ENCODE results near the gene NCOA3. TPM values are rescaled to one million over a fixed set of nuclear protein-coding genes. Genes with fewer than 3 reads are reported as not detected.
A peak's percentile ranks its signal among the peaks of the same experiment; 100 is the strongest.

Gene NCOA3
- total RNA-seq, 1 experiment from 2014 or later, result 23.3 TPM

DNA sequence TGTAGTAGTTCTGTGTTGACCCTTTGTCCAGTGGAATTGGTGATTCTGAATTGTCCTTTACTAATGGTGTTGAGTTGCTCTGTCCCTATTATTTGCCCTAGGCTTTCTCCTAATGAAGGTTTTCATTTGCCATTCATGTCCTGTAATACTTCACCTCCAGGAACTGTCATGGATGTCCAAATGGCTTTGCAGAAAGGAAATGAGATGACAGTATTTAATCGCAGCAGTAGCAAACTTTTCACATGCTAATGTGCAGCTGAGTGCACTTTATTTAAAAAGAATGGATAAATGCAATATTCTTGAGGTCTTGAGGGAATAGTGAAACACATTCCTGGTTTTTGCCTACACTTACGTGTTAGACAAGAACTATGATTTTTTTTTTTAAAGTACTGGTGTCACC is 152.2 kb downstream of the NCOA3 start:
- H3K9me3 ChIP-seq (ENCODE audit: control insufficient read depth, low read depth, low read length), result no peaks in the 10 kb centered on the region
- no peak overlapping the region for H3K9ac ChIP-seq (ENCODE audit: extremely low read depth, insufficient read length, low read length)

More for the DNA sequence above, 152.2 kb downstream of the NCOA3 start:
- Histone ChIP-seq H2AK5ac (ENCODE audit: insufficient read length, low read length) (no peak overlapping the region), H3K4me2 (ENCODE audit: insufficient read depth, insufficient read length, low read length) (no peak overlapping the region), H3K4me1 (ENCODE audit: insufficient read depth, low read length) (peaks cover 11% of the 10 kb centered on the region; the same call in 1 of the 2 replicates), H3K23ac (ENCODE audit: insufficient read length, low read depth, low read length) (no peak overlapping the region), H3K18ac (ENCODE audit: insufficient read length, low read depth, low read length) (no peak overlapping the region), H2BK120ac (ENCODE audit: low read depth, low read length, poor library complexity, severe bottlenecking) (no peak overlapping the region), H2BK20ac (ENCODE audit: low read depth, low read length, poor library complexity, severe bottlenecking) (no peak overlapping the region), H4K8ac (replicated peaks; ENCODE audit: insufficient read length, low read depth, low read length) (no peak overlapping the region), H2BK5ac (ENCODE audit: insufficient read length, low read length) (no peak overlapping the region), H4K5ac (ENCODE audit: insufficient read length, low read depth, low read length) (no peak overlapping the region), H3K79me2 (ENCODE audit: insufficient read depth, low read length) (no peaks in the 10 kb centered on the region), H2BK12ac (ENCODE audit: insufficient read length, low read depth, low read length) (no peak overlapping the region), H3K27me3 (ENCODE audit: insufficient read depth, low read length) (no peaks in the 10 kb centered on the region), H4K20me1 (ENCODE audit: control insufficient read depth, insufficient read depth, insufficient read length) (no peaks in the 10 kb centered on the region), H3K4ac (ENCODE audit: low read depth, low read length) (no peak overlapping the region), H3K27ac (ENCODE audit: insufficient read length, low read depth, low read length) (no peak overlapping the region), H3K56ac (ENCODE audit: insufficient read length, low read depth, low read length) (no peak overlapping the region), H3K23me2 (ENCODE audit: insufficient read length, low read depth, low read length, poor library complexity, severe bottlenecking) (no peaks in the 10 kb centered on the region), H3T11ph (ENCODE audit: low read length) (no peak overlapping the region), H2AFZ (ENCODE audit: low read length) (no peak overlapping the region), H3K14ac (ENCODE audit: insufficient read depth, low read length) (no peak overlapping the region), H3K79me1 (ENCODE audit: insufficient read depth, low read depth, low read length, poor library complexity, severe bottlenecking) (no peaks in the 10 kb centered on the region), H4K91ac (ENCODE audit: insufficient read length, low read depth, low read length) (no peak overlapping the region), H2BK15ac (ENCODE audit: low read depth, low read length) (no peak overlapping the region)
- peaks cover 37 to 43% of the 10 kb centered on the region in 2 experiments for H3K4me1 Mint-ChIP-seq
- peak overlapping the region in 1 of 2 experiments; percentile 47; a peak in 2 of 5 replicates for H3K4me3 Mint-ChIP-seq
- TF ChIP-seq, protein P1, sequence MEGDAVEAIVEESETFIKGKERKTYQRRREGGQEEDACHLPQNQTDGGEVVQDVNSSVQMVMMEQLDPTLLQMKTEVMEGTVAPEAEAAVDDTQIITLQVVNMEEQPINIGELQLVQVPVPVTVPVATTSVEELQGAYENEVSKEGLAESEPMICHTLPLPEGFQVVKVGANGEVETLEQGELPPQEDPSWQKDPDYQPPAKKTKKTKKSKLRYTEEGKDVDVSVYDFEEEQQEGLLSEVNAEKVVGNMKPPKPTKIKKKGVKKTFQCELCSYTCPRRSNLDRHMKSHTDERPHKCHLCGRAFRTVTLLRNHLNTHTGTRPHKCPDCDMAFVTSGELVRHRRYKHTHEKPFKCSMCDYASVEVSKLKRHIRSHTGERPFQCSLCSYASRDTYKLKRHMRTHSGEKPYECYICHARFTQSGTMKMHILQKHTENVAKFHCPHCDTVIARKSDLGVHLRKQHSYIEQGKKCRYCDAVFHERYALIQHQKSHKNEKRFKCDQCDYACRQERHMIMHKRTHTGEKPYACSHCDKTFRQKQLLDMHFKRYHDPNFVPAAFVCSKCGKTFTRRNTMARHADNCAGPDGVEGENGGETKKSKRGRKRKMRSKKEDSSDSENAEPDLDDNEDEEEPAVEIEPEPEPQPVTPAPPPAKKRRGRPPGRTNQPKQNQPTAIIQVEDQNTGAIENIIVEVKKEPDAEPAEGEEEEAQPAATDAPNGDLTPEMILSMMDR (conservative IDR thresholded peaks at IDR 0.05), result no peak
- H3K36me3 Mint-ChIP-seq (ENCODE audit: insufficient read depth in 1 of 3, low read depth in 3 of 3), result peaks cover 17 to 42% (median 31%) of the 10 kb centered on the region in 3 experiments; a peak in 6 of 7 replicates
- H3K27ac Mint-ChIP-seq, result peak overlapping the region in 1 of 3 experiments; percentile 11; a peak in 1 of 7 replicates
- no peak for DNase-seq
- H3K9me3 Mint-ChIP-seq, result no peaks in the 10 kb centered on the region
- H3K27me3 Mint-ChIP-seq (ENCODE audit: low read depth), result no peaks in the 10 kb centered on the region
- no CpG with 5 or more reads among the region's 2 CpGs for WGBS (ENCODE audit: extremely low coverage, insufficient read length, low lambda C conversion rate)

Data from H9 (cell line).